Liver (tissue), 3 donors: ENCODE measurements around the gene BCL2.
A peak's percentile ranks its signal among the peaks of the same experiment; 100 is the strongest.

Experiments
- FOXA1 ChIP-seq: IDR thresholded peaks from 2 replicates; pipeline ENCODE4 v1.6.1; 2016; ENCODE audit warnings: antibody characterized with exemption
- JUND ChIP-seq, 2 donors: IDR thresholded peaks; 2 replicates each; pipeline ENCODE4 v1.6.1; 2016; ENCODE audit warnings: antibody characterized with exemption in 2 of 2
- RAD21 ChIP-seq, 2 donors: IDR thresholded peaks; 2 replicates each; pipeline ENCODE4 v1.6.1; 2016; ENCODE audit warnings: antibody characterized with exemption in 2 of 2, mild to moderate bottlenecking in 2 of 2
- SP1 ChIP-seq: IDR thresholded peaks from 2 replicates; pipeline ENCODE4 v1.6.1; 2018; ENCODE audit warnings: antibody characterized with exemption, mild to moderate bottlenecking
- TAF1 ChIP-seq: conservative IDR thresholded peaks from 2 replicates; pipeline ENCODE4 v1.6.1; 2016; ENCODE audit warnings: antibody characterized with exemption, mild to moderate bottlenecking
- YY1 ChIP-seq: IDR thresholded peaks from 2 replicates; pipeline ENCODE4 v1.6.1; 2016; ENCODE audit warnings: antibody characterized with exemption, mild to moderate bottlenecking
- TF ChIP-seq, protein P1 (sequence below): fragments of 150-350 bp; IDR thresholded peaks from 2 replicates; pipeline ENCODE4 v1.5.1; 2017; ENCODE audit warnings: improper control_type of control experiment, low read depth, low read length; ENCODE audit not compliant: missing input control
- donor health status: healthy.
- donor health status: healthy.

GRCh38 chr18:63317982-63318888 is 1.3 kb downstream of the BCL2 start:
- TF ChIP-seq RAD21 (IDR thresholded peaks at IDR 0.05) (peak; percentile 38 to 75), TAF1 (no peak), JUND (IDR thresholded peaks at IDR 0.05) (no peak), FOXA1 (no peak), YY1 (no peak), SP1 (no peak)
- TF ChIP-seq, protein P1, sequence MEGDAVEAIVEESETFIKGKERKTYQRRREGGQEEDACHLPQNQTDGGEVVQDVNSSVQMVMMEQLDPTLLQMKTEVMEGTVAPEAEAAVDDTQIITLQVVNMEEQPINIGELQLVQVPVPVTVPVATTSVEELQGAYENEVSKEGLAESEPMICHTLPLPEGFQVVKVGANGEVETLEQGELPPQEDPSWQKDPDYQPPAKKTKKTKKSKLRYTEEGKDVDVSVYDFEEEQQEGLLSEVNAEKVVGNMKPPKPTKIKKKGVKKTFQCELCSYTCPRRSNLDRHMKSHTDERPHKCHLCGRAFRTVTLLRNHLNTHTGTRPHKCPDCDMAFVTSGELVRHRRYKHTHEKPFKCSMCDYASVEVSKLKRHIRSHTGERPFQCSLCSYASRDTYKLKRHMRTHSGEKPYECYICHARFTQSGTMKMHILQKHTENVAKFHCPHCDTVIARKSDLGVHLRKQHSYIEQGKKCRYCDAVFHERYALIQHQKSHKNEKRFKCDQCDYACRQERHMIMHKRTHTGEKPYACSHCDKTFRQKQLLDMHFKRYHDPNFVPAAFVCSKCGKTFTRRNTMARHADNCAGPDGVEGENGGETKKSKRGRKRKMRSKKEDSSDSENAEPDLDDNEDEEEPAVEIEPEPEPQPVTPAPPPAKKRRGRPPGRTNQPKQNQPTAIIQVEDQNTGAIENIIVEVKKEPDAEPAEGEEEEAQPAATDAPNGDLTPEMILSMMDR, result peak; percentile 27
